LNCAP (cell line): ENCODE measurements around the gene NF1.

ENCODE experiments used
- TF ChIP-seq, protein P1 (sequence below): fragments of 450-650 bp; IDR thresholded peaks from 2 replicates; pipeline ENCODE4 v1.5.1; 2017; ENCODE audit warnings: mild to moderate bottlenecking

Gene NF1

DNA sequence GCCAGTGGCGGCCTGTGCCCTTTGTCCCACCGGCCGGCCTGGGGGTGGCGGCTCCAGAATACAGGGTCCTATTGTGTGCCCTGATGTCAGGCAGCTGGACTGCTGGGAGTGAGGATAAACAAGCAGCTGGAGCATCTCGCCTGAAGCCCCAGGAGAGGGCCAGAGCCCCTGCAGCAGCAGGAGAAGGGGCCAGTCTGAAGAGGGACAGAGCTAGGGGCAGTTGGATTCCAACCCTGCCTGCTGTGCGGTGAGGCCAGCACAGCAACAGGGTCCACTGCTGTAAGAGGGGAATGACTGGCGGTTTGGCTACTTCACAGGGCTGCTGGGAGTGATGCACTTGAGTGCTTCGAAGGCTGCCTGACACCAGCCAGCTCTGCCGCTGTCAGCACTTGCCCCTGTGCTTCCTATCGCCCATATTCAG is 321.7 kb downstream of the NF1 start:
- TF ChIP-seq, protein P1, sequence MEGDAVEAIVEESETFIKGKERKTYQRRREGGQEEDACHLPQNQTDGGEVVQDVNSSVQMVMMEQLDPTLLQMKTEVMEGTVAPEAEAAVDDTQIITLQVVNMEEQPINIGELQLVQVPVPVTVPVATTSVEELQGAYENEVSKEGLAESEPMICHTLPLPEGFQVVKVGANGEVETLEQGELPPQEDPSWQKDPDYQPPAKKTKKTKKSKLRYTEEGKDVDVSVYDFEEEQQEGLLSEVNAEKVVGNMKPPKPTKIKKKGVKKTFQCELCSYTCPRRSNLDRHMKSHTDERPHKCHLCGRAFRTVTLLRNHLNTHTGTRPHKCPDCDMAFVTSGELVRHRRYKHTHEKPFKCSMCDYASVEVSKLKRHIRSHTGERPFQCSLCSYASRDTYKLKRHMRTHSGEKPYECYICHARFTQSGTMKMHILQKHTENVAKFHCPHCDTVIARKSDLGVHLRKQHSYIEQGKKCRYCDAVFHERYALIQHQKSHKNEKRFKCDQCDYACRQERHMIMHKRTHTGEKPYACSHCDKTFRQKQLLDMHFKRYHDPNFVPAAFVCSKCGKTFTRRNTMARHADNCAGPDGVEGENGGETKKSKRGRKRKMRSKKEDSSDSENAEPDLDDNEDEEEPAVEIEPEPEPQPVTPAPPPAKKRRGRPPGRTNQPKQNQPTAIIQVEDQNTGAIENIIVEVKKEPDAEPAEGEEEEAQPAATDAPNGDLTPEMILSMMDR: no peak

DNA sequence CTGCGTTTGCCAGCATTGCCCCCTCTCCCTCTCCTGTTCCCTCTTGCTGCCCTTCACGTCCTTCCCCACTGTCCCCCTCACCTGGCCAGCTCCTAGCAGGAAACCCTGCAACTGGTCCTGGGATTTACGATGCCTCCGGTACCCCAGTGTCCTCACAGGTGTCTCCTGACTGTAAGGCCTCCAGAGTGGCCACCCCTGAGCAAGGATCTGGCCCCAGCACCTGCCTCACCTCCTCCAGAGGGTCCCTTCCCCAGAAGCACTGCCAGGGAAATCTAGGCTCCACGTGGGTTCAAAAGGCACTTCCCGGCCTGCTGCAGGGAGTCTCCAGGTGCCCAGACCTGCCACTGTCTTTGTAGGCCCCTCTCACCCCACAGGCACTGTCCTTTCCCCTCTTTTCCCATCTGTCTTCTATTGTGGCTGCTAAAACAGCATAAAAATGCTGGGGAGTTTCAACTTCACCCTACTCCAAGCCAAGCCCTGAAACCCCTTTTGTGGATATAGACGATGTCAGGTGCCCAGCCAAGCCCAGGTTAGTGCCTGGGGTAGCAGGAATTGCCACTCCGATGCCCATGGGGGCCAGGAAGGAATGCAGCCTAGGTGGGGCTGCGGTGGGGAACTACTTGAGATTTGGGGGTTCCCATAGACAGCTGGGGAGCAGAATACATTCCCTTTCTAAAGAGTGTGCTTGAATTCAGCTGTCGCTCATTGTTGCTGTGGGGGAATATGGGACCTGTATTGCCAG is 322.4 kb downstream of the NF1 start:
- TF ChIP-seq, protein P1: no peak

DNA sequence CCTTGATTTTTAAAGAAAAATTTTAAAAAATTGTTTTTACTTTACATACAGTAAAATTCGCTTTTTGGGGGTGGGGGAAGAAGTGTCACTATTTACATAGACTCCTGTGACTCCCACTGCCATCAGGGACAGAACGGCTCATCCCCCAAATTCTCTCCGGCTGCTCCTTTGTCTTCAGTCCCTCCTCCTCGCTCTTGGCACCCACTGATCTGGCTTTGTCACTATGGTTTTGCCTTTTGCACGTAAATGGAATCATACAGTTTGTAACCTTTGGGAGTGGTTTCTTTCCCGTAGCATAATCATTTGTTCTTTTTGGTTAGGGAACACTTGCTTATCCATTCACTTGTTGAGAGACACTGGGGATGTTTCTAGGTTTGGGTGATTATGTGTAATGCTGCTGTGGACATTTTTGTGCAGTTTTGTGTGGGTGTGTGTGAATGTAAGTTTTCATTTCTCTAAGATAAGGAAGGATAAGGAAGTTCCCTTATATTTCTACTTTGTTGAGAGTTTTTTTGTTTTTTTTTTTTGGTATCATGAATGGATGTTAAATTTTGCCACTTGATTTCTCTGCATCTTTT is 324.1 kb downstream of the NF1 start:
- TF ChIP-seq, protein P1: no peak

DNA sequence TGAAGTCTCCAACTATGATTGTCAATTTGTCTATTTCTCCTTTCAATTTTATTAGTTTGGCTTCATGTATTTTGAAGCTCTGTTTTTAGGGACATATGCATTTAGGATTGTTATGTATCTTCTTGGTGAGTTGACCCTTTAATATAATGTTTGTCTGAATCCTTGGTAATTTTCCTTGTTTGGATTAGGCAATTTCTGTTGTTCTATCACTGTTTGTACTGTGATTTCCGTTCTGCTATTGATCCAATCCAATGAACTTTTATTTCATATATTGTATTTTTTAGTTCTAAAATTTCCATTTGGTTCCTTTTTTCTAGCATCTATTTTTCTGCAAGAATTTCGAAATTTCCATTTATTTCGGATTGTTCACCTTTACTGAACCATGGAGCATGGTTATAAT is 327.7 kb downstream of the NF1 start:
- TF ChIP-seq, protein P1: no peak

DNA sequence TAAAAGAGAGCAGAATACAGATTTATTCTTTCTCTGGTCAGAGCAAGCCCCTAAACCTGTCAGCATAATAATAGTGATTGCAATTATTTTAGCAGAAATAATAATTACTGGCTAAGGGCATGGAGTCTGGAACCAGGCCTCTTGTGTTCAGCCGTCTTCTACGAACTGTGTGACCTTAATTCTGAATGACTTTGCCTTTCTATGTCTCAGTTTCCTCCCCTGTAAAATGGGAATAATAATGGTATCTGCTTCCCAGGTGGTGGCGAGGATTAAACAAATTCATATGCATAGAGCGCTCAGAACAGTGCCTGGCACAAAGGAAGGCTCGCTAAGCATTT is 330.1 kb downstream of the NF1 start:
- TF ChIP-seq, protein P1: no peak

DNA sequence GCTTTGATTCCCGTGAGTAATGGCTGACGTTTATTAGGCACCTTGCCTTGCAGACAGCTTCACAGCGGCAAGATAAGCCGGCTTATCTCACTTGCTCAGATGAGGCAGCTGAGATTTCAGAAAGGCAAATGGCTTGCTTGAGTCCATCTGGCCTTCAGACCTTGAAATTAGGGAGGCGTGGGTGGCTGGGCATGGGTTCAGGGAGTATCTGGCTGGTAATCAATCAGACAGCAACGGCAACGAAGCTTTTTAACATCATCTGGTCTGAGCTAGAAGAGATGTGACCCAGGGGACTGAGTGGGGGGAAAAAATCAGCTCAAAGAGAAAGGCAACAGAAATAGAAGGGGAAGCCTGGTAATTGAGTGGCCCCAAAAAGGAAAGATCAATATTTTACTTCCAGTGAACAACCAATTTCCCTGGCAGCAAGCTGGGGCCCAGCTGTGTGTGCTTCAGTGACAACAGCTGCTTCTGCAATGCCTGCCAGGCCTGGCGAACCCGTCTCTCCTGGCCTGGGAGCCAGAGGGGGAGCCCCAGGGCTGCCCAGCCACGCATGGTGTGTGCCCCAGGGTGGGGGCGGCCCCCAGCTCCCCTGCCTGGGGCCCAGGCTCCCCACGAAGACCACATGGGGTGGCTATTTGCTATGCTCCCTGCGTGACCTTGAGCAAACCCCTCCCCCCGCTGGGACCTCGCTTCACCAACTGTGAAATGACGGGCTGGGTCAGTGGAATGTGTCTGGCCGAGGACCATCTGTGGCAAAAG is 330.7 kb downstream of the NF1 start:
- TF ChIP-seq, protein P1: no peak
